AG04449 (cell line): ENCODE measurements around the gene NOL3.

Experiments used
- CTCF ChIA-PET: fragments of 350-600 bp; formaldehyde crosslinking; extraction: SDS; loops from one replicate; lab custom pipeline; 2021; ENCODE audit warnings: antibody characterized with exemption; lab: Yijun Ruan, JAX
- POLR2A ChIA-PET: fragments of 400-600, 350-600 bp; formaldehyde crosslinking; extraction: SDS; loops from one replicate; lab custom pipeline; 2020; ENCODE audit warnings: antibody characterized with exemption, inconsistent platforms; lab: Yijun Ruan, JAX
- DNase-seq: peaks from one replicate; pipeline ENCODE4 v3.0.0-alpha.2; 2010; ENCODE audit warnings: low read depth, low spot score
- H3K4me3 ChIP-seq: 2 replicates; pipeline ENCODE4 v1.5.1; 2011; ENCODE audit warnings: low read depth, mild to moderate bottlenecking, control low read depth, low read length
- TF ChIP-seq, protein P1 (sequence below): IDR thresholded peaks from one replicate; pipeline ENCODE4 v1.5.1; 2011; ENCODE audit warnings: mild to moderate bottlenecking, moderate library complexity, low read length, control low read depth, inconsistent platforms; ENCODE audit not compliant: insufficient read depth; ENCODE audit errors: missing control alignments

Gene NOL3

DNA sequence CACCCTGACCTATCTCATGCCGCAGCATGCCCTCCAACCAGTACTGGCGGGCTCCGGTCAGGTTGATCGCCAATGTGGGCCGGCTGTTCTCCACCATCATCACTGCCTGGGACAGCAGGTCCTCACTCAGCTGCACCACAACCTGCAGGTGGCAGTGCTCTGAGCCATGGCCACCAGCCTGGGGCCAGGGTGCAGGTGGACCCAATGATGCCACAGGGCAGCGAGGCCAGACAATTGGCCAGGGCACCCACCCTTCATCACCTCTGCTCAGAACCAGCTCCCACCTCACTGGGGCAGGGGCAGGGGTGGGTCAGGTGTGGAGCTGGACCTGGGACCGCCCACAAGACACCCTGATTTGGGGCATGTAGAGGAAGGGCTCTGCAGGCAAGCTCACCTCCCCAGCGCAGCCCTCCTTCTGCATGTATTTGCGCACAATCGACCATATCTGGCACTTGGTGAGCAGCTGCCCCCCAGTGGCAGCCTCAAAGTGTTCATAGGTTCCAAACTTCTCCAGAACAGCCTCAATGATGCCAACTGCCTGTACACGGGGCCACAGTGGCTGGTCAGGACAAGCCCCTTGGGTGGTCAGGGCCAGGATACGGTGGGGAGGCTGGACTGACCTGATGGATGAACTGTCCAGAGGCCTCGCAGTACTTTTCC, 9.2 kb downstream of the NOL3 start:
- H3K4me3 ChIP-seq: no peak overlapping the region
- CTCF ChIA-PET: interaction anchor here (1.2 kb wide), 1 partner anchor 25 kb away, joined by 4 read pairs; no protein-coding TSS in a partner anchor
- no peak for DNase-seq
- TF ChIP-seq, protein P1, sequence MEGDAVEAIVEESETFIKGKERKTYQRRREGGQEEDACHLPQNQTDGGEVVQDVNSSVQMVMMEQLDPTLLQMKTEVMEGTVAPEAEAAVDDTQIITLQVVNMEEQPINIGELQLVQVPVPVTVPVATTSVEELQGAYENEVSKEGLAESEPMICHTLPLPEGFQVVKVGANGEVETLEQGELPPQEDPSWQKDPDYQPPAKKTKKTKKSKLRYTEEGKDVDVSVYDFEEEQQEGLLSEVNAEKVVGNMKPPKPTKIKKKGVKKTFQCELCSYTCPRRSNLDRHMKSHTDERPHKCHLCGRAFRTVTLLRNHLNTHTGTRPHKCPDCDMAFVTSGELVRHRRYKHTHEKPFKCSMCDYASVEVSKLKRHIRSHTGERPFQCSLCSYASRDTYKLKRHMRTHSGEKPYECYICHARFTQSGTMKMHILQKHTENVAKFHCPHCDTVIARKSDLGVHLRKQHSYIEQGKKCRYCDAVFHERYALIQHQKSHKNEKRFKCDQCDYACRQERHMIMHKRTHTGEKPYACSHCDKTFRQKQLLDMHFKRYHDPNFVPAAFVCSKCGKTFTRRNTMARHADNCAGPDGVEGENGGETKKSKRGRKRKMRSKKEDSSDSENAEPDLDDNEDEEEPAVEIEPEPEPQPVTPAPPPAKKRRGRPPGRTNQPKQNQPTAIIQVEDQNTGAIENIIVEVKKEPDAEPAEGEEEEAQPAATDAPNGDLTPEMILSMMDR: peak; percentile 11
- POLR2A ChIA-PET: interaction anchor here (0.6 kb wide), 1 partner anchor 237 kb away, joined by 3 read pairs; no protein-coding TSS in a partner anchor

GRCh38 chr16:67180166-67180565, 9.8 kb downstream of the NOL3 start:
- ChIA-PET POLR2A (interaction anchor here (0.6 kb wide), 1 partner anchor 237 kb away, joined by 3 read pairs; no protein-coding TSS in a partner anchor), CTCF (no interaction called here)
- DNase-seq: no peak
- H3K4me3 ChIP-seq: no peak overlapping the region
- TF ChIP-seq, protein P1: no peak

DNA sequence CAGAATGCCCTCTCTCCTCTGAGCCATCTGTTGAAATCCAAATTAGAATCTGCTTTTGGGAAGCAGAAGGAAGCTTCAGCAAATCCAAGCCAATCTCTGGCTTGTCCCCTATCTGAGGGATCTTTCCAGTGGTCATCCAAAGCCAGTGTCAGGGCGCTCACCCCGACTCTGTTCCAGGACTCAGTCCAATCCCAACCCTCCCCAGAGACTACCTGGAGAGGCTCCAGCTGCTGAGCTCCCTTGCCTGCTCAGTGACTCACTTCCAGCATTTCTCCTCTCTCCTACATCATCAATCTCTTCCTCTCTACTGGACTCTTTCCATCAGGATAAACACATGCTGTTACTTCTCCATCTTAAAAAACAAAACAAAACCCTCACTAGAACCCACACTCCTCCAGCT, 11.0 kb downstream of the NOL3 start:
- DNase-seq: peak; percentile 44
- CTCF ChIA-PET: interaction anchor here (0.7 to 10.2 kb wide), 8 partner anchors 9 to 286 kb away, joined by 3 to 128 read pairs (median 6); partner anchors contain the start of genes FBXL8, NOL3 and TRADD
- no peak overlapping the region for H3K4me3 ChIP-seq
- POLR2A ChIA-PET: interaction anchor here (0.6 to 1.0 kb wide), 2 partner anchors 11 to 20 kb away, joined by 3 to 8 read pairs; partner anchors contain the start of gene NOL3
- TF ChIP-seq, protein P1: no peak

- DNase-seq: no peak
- H3K4me3 ChIP-seq: no peak overlapping the region
- ChIA-PET CTCF (interaction anchor here (0.9 to 10.2 kb wide), 9 partner anchors 10 to 229 kb away, joined by 3 to 128 read pairs (median 21); partner anchors contain the start of genes CES3, FBXL8, NOL3 and TRADD), POLR2A (no interaction called here)
- TF ChIP-seq, protein P1: no peak
These were observed 11.9 kb downstream of the NOL3 start for GRCh38 chr16:67182288-67182687.

- TF ChIP-seq, protein P1: no peak
- POLR2A ChIA-PET: no interaction called here
- CTCF ChIA-PET: interaction anchor here (0.9 to 10.2 kb wide), 12 partner anchors 11 to 288 kb away, joined by 3 to 128 read pairs (median 8); partner anchors contain the start of genes CES3, FBXL8, NOL3 and TRADD
- DNase-seq: no peak
- peak overlapping the region; percentile 74 for H3K4me3 ChIP-seq
These were observed 12.9 kb downstream of the NOL3 start for GRCh38 chr16:67183284-67183626.
